Measurements from ENCODE around the gene MAP4K4. TPM values are rescaled to one million over a fixed set of nuclear protein-coding genes. Genes with fewer than 3 reads are reported as not detected.

The MAP4K4 gene
- total and polyA plus RNA-seq, 2 of the 13 experiments (the other 11 are each of a cell fraction or from before 2014, with no cell fraction given): 105 to 264 TPM

DNA sequence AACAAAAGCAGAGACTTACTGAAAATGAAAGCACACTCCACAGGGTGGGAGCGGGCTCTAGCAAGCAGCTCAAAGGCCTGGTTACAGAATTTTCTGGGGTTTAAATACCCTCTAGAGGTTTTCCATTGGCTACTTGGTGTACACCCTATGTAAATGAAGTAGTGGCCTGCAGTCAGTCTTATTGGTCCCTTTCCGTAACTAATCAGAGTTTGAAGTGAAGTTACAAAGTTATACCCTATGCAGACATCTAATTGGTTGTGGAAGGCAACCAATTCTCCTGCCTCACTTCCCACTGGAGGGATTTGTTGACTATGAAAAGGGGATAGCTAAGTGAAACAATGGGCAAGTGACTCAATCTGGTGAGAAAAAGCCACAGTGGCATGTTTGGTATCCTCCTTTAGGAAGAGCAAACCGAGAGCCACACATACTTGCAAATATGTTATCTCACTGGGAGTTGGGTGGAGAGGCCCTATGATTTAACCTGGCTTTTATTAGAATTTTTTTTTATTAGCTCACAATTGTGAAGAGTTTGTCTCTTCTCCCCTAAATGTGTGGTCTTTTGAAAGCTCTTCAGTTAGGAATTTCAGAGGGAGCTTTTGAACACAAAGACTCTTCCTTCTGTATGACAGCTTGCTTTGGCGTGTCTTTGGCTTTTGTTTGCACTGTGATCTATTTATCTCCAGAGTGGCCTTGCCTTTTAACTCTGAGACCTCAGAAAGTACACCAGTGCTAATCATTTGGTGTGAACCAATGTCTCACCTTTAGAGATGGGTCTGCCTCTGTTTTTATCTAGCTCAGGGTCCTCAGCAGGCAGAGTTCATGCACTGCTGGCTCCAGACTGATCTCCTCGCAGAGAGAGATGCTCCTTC lies 69.6 kb downstream of the MAP4K4 start (continued):
- no peak for TF ChIP-seq PLRG1 (conservative IDR thresholded peaks at IDR 0.05)
- no peak for TF ChIP-seq ETS1 (CRISPR knock-in tag; IDR thresholded peaks at IDR 0.05)
- TF ChIP-seq SNAPC2 (CRISPR knock-in tag; IDR thresholded peaks at IDR 0.05): no peak
- TF ChIP-seq ZFP37 (CRISPR knock-in tag; IDR thresholded peaks at IDR 0.05; ENCODE audit: borderline replicate concordance): no peak
- TF ChIP-seq ZNF792 (CRISPR knock-in tag; IDR thresholded peaks at IDR 0.05): 0 out of 2 replicates have a peak, but pooled peaks have one; percentile 20
- TF ChIP-seq TP53 (CRISPR knock-in tag; conservative IDR thresholded peaks at IDR 0.05): no peak
- TF ChIP-seq ZFY (CRISPR knock-in tag; IDR thresholded peaks at IDR 0.05): peak; percentile 31; the same call in 1 of the 2 replicates
- TF ChIP-seq ZMYM2 (CRISPR knock-in tag; IDR thresholded peaks at IDR 0.05): no peak
- TF ChIP-seq NR2C2 (CRISPR knock-in tag; IDR thresholded peaks at IDR 0.05; ENCODE audit: borderline replicate concordance): 0 out of 2 replicates have a peak, but pooled peaks have one; percentile 36
- no peak for TF ChIP-seq SNRNP70 (IDR thresholded peaks at IDR 0.05; ENCODE audit: low read depth, low read length)
- TF ChIP-seq SIN3A (IDR thresholded peaks at IDR 0.05; ENCODE audit: borderline replicate concordance, low read depth, low read length): peak; percentile 77; the same call in 1 of the 2 replicates
- no peak for TF ChIP-seq ZKSCAN1 (IDR thresholded peaks at IDR 0.05; ENCODE audit: low read length)
- TF ChIP-seq ATF4 (CRISPR knock-in tag; IDR thresholded peaks at IDR 0.05): peak in 1 of 2 experiments; percentile 48; a peak in 1 of 4 replicates
- TF ChIP-seq TCF12 (IDR thresholded peaks at IDR 0.05): no peak
- TF ChIP-seq TCF12 (CRISPR knock-in tag; IDR thresholded peaks at IDR 0.05): 0 out of 2 replicates have a peak, but pooled peaks have one; percentile 56
- TF ChIP-seq ZNF451 (CRISPR knock-in tag; IDR thresholded peaks at IDR 0.05): no peak
- TF ChIP-seq ELF3 (CRISPR knock-in tag; IDR thresholded peaks at IDR 0.05): peak; percentile 56
- TF ChIP-seq KLF6 (CRISPR knock-in tag; IDR thresholded peaks at IDR 0.05): no peak
- peak; percentile 51 for TF ChIP-seq THAP11 (CRISPR knock-in tag; IDR thresholded peaks at IDR 0.05)
- 0 out of 2 replicates have a peak, but pooled peaks have one; percentile 14 for TF ChIP-seq FOXK2 (IDR thresholded peaks at IDR 0.05)
- TF ChIP-seq, protein P1, sequence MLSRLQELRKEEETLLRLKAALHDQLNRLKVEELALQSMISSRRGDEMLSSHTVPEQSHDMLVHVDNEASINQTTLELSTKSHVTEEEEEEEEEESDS (CRISPR knock-in tag; IDR thresholded peaks at IDR 0.05; ENCODE audit: borderline replicate concordance): no peak
- peak; percentile 49 for TF ChIP-seq PHF5A (CRISPR knock-in tag; IDR thresholded peaks at IDR 0.05; ENCODE audit: low read depth, unreplicated experiment)
- TF ChIP-seq, protein P2, sequence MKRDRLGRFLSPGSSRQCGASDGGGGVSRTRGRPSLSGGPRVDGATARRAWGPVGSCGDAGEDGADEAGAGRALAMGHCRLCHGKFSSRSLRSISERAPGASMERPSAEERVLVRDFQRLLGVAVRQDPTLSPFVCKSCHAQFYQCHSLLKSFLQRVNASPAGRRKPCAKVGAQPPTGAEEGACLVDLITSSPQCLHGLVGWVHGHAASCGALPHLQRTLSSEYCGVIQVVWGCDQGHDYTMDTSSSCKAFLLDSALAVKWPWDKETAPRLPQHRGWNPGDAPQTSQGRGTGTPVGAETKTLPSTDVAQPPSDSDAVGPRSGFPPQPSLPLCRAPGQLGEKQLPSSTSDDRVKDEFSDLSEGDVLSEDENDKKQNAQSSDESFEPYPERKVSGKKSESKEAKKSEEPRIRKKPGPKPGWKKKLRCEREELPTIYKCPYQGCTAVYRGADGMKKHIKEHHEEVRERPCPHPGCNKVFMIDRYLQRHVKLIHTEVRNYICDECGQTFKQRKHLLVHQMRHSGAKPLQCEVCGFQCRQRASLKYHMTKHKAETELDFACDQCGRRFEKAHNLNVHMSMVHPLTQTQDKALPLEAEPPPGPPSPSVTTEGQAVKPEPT (CRISPR knock-in tag; IDR thresholded peaks at IDR 0.05; ENCODE audit: low read depth): no peak
- TF ChIP-seq RARG (CRISPR knock-in tag; IDR thresholded peaks at IDR 0.05; ENCODE audit: low read depth): no peak
- 0 out of 2 replicates have a peak, but pooled peaks have one; percentile 24 for TF ChIP-seq FOXP1 (IDR thresholded peaks at IDR 0.05)
- TF ChIP-seq FOXP1 (CRISPR knock-in tag; IDR thresholded peaks at IDR 0.05): peak; percentile 84
- TF ChIP-seq, protein P3, sequence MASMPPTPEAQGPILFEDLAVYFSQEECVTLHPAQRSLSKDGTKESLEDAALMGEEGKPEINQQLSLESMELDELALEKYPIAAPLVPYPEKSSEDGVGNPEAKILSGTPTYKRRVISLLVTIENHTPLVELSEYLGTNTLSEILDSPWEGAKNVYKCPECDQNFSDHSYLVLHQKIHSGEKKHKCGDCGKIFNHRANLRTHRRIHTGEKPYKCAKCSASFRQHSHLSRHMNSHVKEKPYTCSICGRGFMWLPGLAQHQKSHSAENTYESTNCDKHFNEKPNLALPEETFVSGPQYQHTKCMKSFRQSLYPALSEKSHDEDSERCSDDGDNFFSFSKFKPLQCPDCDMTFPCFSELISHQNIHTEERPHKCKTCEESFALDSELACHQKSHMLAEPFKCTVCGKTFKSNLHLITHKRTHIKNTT (CRISPR knock-in tag; IDR thresholded peaks at IDR 0.05): no peak
- no peak for TF ChIP-seq HES4 (CRISPR knock-in tag; IDR thresholded peaks at IDR 0.05; ENCODE audit: borderline replicate concordance)
